Stimulated activated effector memory CD8-positive, alpha-beta T cell treated with anti-CD3 and anti-CD28 coated beads, Interleukin-12 subunit alpha, Interleukin-12 subunit beta, amount 100 ng/mL, for 72 hours (primary cell): ENCODE measurements around the gene COL9A3.
"Not testable (repeated sequence)": the region's sequence is repeated elsewhere in the genome, so short reads cannot be mapped to it uniquely, and the experiment has no call there.

Experiments
- ATAC-seq: fragments of 150-1000 bp; cut with Tn5 transposase; 2 replicates; pipeline ENCODE4 v1.10.0; 2021
- DNase-seq, 2 donors: peaks; one replicate each; pipeline ENCODE4 v3.0.0; 2021 to 2022; ENCODE audit warnings: low spot score in 2 of 2
- H3K27ac Mint-ChIP-seq: one replicate; pipeline ENCODE4 v1.8.0; 2022; ENCODE audit warnings: mild to moderate bottlenecking, mixed read lengths
- H3K36me3 Mint-ChIP-seq: one replicate; pipeline ENCODE4 v1.8.0; 2022; ENCODE audit warnings: mild to moderate bottlenecking, mixed read lengths
- H3K4me1 Mint-ChIP-seq: one replicate; pipeline ENCODE4 v1.8.0; 2022; ENCODE audit warnings: mixed read lengths
- H3K4me3 Mint-ChIP-seq: one replicate; pipeline ENCODE4 v1.8.0; 2022; ENCODE audit warnings: mild to moderate bottlenecking, mixed read lengths
- H3K9me3 Mint-ChIP-seq: one replicate; pipeline ENCODE4 v1.8.0; 2022; ENCODE audit warnings: mixed read lengths

COL9A3 gene

GRCh38 chr20:62840244-62841197, 23.7 kb downstream of the COL9A3 start:
- no peak overlapping the region for H3K4me3 Mint-ChIP-seq
- ATAC-seq = no peak
- DNase-seq = no peak
- no peak overlapping the region for H3K27ac Mint-ChIP-seq
- no peaks in the 10 kb centered on the region for H3K4me1 Mint-ChIP-seq
- no peaks in the 10 kb centered on the region for H3K36me3 Mint-ChIP-seq
- no peaks in the 10 kb centered on the region for H3K9me3 Mint-ChIP-seq

GRCh38 chr20:62841705-62842212, 24.9 kb downstream of the COL9A3 start:
- H3K4me3 Mint-ChIP-seq = no peak overlapping the region

GRCh38 chr20:62843656-62844055, 26.8 kb downstream of the COL9A3 start:
- DNase-seq = no peak
- H3K36me3 Mint-ChIP-seq = peaks cover 7% of the 10 kb centered on the region
- no peaks in the 10 kb centered on the region for H3K4me1 Mint-ChIP-seq
- H3K27ac Mint-ChIP-seq = no peak overlapping the region
- no peaks in the 10 kb centered on the region for H3K9me3 Mint-ChIP-seq
- no peak overlapping the region for H3K4me3 Mint-ChIP-seq
- no peak for ATAC-seq

More at GRCh38 chr20:62841705-62842212, 24.9 kb downstream of the COL9A3 start:
- DNase-seq (no peak), ATAC-seq (no peak)
- no peaks in the 10 kb centered on the region for H3K9me3 Mint-ChIP-seq
- H3K36me3 Mint-ChIP-seq = peaks cover 7% of the 10 kb centered on the region
- no peaks in the 10 kb centered on the region for H3K4me1 Mint-ChIP-seq
- H3K27ac Mint-ChIP-seq = no peak overlapping the region

GRCh38 chr20:62844182-62844581, 27.3 kb downstream of the COL9A3 start:
- DNase-seq = no peak
- no peak for ATAC-seq
- Mint-ChIP-seq H3K36me3 (peaks cover 7% of the 10 kb centered on the region), H3K4me1 (no peaks in the 10 kb centered on the region), H3K4me3 (no peak overlapping the region), H3K9me3 (no peaks in the 10 kb centered on the region), H3K27ac (no peak overlapping the region)

- peaks cover 7% of the 10 kb centered on the region for H3K36me3 Mint-ChIP-seq
Observed at GRCh38 chr20:62845416-62846160, 28.7 kb downstream of the COL9A3 start.

GRCh38 chr20:62846166-62846890, 29.5 kb downstream of the COL9A3 start:
- DNase-seq (no peak), ATAC-seq (no peak)
- Mint-ChIP-seq H3K27ac (no peak overlapping the region), H3K4me1 (no peaks in the 10 kb centered on the region), H3K4me3 (no peak overlapping the region), H3K9me3 (no peaks in the 10 kb centered on the region), H3K36me3 (peaks cover 7% of the 10 kb centered on the region)

More at GRCh38 chr20:62845416-62846160, 28.7 kb downstream of the COL9A3 start:
- Mint-ChIP-seq H3K9me3 (no peaks in the 10 kb centered on the region), H3K4me3 (no peak overlapping the region), H3K4me1 (no peaks in the 10 kb centered on the region), H3K27ac (no peak overlapping the region)
- ATAC-seq (no peak), DNase-seq (no peak)

GRCh38 chr20:62848917-62849316, 32.1 kb downstream of the COL9A3 start:
- not testable (repeated sequence) for H3K4me1 Mint-ChIP-seq, ATAC-seq, H3K27ac Mint-ChIP-seq, H3K4me3 Mint-ChIP-seq, DNase-seq, H3K9me3 Mint-ChIP-seq
- peaks cover 13% of the 10 kb centered on the region for H3K36me3 Mint-ChIP-seq

- no peaks in the 10 kb centered on the region for H3K4me1 Mint-ChIP-seq
- peaks cover 13% of the 10 kb centered on the region for H3K36me3 Mint-ChIP-seq
- no peak overlapping the region for H3K4me3 Mint-ChIP-seq
- DNase-seq (no peak), ATAC-seq (no peak)
- peak overlapping the region; percentile 43 for H3K27ac Mint-ChIP-seq
- H3K9me3 Mint-ChIP-seq = no peaks in the 10 kb centered on the region
Observed at GRCh38 chr20:62849431-62849830, 32.6 kb downstream of the COL9A3 start.

- Mint-ChIP-seq H3K9me3 (no peaks in the 10 kb centered on the region), H3K36me3 (peaks cover 13% of the 10 kb centered on the region), H3K4me1 (no peaks in the 10 kb centered on the region), H3K27ac (peak overlapping the region; percentile 43), H3K4me3 (no peak overlapping the region)
- DNase-seq = no peak
- no peak for ATAC-seq
Observed at GRCh38 chr20:62850333-62850974, 33.6 kb downstream of the COL9A3 start.

- no peak for DNase-seq
- no peak overlapping the region for H3K27ac Mint-ChIP-seq
- ATAC-seq = no peak
- H3K4me1 Mint-ChIP-seq = no peaks in the 10 kb centered on the region
- H3K9me3 Mint-ChIP-seq = no peaks in the 10 kb centered on the region
- H3K4me3 Mint-ChIP-seq = no peak overlapping the region
- peaks cover 21% of the 10 kb centered on the region for H3K36me3 Mint-ChIP-seq
Observed at GRCh38 chr20:62852196-62852595, 35.3 kb downstream of the COL9A3 start.

- Mint-ChIP-seq H3K4me3 (no peak overlapping the region), H3K9me3 (no peaks in the 10 kb centered on the region), H3K36me3 (peaks cover 21% of the 10 kb centered on the region), H3K27ac (no peak overlapping the region), H3K4me1 (peaks cover under 1% of the 10 kb centered on the region)
- DNase-seq = no peak
- ATAC-seq = no peak
Observed at GRCh38 chr20:62852841-62853240, 36.0 kb downstream of the COL9A3 start.

GRCh38 chr20:62853304-62853703, 36.5 kb downstream of the COL9A3 start:
- H3K36me3 Mint-ChIP-seq = peaks cover 21% of the 10 kb centered on the region
- not testable (repeated sequence) for H3K4me3 Mint-ChIP-seq, ATAC-seq, H3K9me3 Mint-ChIP-seq, H3K27ac Mint-ChIP-seq, H3K4me1 Mint-ChIP-seq, DNase-seq

GRCh38 chr20:62854121-62854520, 37.3 kb downstream of the COL9A3 start:
- Mint-ChIP-seq H3K27ac (no peak overlapping the region), H3K4me1 (peaks cover 6% of the 10 kb centered on the region), H3K4me3 (no peak overlapping the region), H3K36me3 (peaks cover 21% of the 10 kb centered on the region), H3K9me3 (no peaks in the 10 kb centered on the region)
- DNase-seq (no peak), ATAC-seq (no peak)

GRCh38 chr20:62855120-62855519, 38.3 kb downstream of the COL9A3 start:
- Mint-ChIP-seq H3K4me1 (peaks cover 6% of the 10 kb centered on the region), H3K36me3 (peaks cover 21% of the 10 kb centered on the region), H3K9me3 (no peaks in the 10 kb centered on the region), H3K4me3 (no peak overlapping the region), H3K27ac (no peak overlapping the region)
- DNase-seq (no peak), ATAC-seq (no peak)
